Measurements from ENCODE around the gene ATXN10. TPM values are rescaled to one million over a fixed set of nuclear protein-coding genes. Genes with fewer than 3 reads are reported as not detected.
"Not testable (repeated sequence)": the region's sequence is repeated elsewhere in the genome, so short reads cannot be mapped to it uniquely, and the experiment has no call there.

Gene ATXN10
- polyA plus RNA-seq, 2 donors = 23.1 to 82.7 TPM

DNA sequence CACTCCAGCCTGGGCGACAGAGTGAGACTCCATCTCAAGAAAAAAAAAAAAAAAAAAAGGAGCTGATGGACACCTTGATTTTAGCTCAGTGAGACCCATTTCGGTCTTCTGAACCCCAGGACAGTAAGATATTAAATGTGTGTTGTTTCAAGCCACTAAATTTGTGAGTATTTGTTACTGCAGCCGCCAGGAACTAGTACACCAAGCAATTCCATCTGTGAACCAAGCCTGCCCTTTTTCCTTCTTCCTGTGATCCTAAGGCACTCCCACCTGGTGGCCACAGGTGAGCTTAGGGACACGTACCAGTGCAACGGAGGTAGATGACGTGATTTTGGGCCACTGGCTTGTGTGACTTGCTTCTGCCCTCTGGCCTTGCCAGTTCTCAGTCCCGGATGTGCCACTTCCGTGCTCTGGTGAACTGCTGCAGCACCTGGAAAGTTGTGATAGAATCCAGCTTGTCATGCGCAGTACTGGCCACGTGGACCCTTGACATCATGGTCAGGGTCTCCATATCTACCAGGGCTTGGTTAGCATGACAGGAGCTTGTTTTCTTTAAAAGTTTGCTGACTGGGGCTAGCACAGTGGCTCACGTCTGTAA is 19.6 kb upstream of the ATXN10 start:
- Histone ChIP-seq H3K4me3 (ENCODE audit: low read depth in 1 of 2, low read length in 2 of 2) (no peak overlapping the region), H3K4me1 (ENCODE audit: control insufficient read depth in 2 of 2, insufficient read depth in 2 of 2, low read length in 1 of 2) (no peaks in the 10 kb centered on the region), H3K36me3 (ENCODE audit: control insufficient read depth in 2 of 2, insufficient read depth in 2 of 2, low read length in 1 of 2) (no peaks in the 10 kb centered on the region), H3K27ac (ENCODE audit: low read depth in 2 of 2, low read length in 1 of 2) (no peak overlapping the region), H3K27me3 (ENCODE audit: control insufficient read depth in 1 of 2, insufficient read depth in 2 of 2, low read length in 2 of 2) (no peaks in the 10 kb centered on the region), H3K9me3 (ENCODE audit: control insufficient read depth in 2 of 2, insufficient read depth in 1 of 2, low read depth in 1 of 2, low read length in 1 of 2) (no peaks in the 10 kb centered on the region)
- WGBS, 2 donors = 91 to 92% methylated on average over 11 of the region's 11 CpGs

DNA sequence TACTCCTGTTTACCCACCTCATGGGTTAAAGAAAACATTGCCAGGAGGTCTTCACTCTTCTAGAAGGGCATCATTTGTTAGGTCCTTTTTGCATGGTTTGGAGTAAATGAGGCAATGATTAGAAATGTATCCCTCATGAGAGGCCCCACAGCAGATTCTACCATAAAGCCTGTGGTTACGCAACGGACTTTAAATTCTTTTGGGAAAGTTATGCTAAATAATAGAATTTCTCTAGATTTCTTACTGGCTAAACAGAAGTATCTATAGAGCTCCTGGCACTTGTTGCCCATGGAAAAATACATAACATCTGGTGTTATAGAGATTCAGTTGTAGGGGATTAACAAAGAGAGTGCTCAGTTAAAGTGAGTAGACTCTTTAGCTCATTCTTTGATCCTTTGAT is 15.1 kb upstream of the ATXN10 start:
- no peak overlapping the region for H3K4me3 ChIP-seq (ENCODE audit: low read depth in 1 of 2, low read length in 2 of 2)
- WGBS, 2 donors = 94 to 97% methylated on average over 2 of the region's 2 CpGs
- no peaks in the 10 kb centered on the region for H3K9me3 ChIP-seq (ENCODE audit: control insufficient read depth in 2 of 2, insufficient read depth in 1 of 2, low read depth in 1 of 2, low read length in 1 of 2)
- no peaks in the 10 kb centered on the region for H3K4me1 ChIP-seq (ENCODE audit: control insufficient read depth in 2 of 2, insufficient read depth in 2 of 2, low read length in 1 of 2)
- no peaks in the 10 kb centered on the region for H3K27me3 ChIP-seq (ENCODE audit: control insufficient read depth in 1 of 2, insufficient read depth in 2 of 2, low read length in 2 of 2)
- H3K36me3 ChIP-seq (ENCODE audit: control insufficient read depth in 2 of 2, insufficient read depth in 2 of 2, low read length in 1 of 2) = no peaks in the 10 kb centered on the region
- H3K27ac ChIP-seq (ENCODE audit: low read depth in 2 of 2, low read length in 1 of 2) = no peak overlapping the region

DNA sequence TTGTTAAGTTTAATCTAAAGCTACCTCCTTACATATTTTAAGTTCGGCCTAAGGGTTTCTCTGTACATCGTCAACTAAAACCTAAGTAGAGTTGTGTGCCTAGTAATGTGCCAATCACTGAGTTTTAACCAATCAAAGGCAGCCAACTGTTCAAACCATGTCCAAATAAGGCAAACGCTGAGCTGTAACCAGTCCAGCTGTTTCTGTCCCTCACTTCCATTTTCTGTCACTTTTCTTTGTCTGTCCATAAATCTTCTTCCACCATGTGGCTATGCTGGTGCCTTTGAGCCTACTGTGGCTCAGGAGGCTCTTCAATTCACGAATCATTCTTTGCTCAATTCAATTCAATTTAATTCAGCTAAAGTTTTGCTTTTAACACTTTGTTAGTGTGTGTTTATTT is 13.9 kb upstream of the ATXN10 start:
- Histone ChIP-seq H3K4me3 (ENCODE audit: low read depth in 1 of 2, low read length in 2 of 2) (no peak overlapping the region), H3K36me3 (ENCODE audit: control insufficient read depth in 2 of 2, insufficient read depth in 2 of 2, low read length in 1 of 2) (no peaks in the 10 kb centered on the region), H3K9me3 (ENCODE audit: control insufficient read depth in 2 of 2, insufficient read depth in 1 of 2, low read depth in 1 of 2, low read length in 1 of 2) (no peaks in the 10 kb centered on the region), H3K27me3 (ENCODE audit: control insufficient read depth in 1 of 2, insufficient read depth in 2 of 2, low read length in 2 of 2) (no peaks in the 10 kb centered on the region), H3K27ac (ENCODE audit: low read depth in 2 of 2, low read length in 1 of 2) (no peak overlapping the region), H3K4me1 (ENCODE audit: control insufficient read depth in 2 of 2, insufficient read depth in 2 of 2, low read length in 1 of 2) (no peaks in the 10 kb centered on the region)
- 73 to 82% methylated on average over 4 of the region's 4 CpGs for WGBS, 2 donors

DNA sequence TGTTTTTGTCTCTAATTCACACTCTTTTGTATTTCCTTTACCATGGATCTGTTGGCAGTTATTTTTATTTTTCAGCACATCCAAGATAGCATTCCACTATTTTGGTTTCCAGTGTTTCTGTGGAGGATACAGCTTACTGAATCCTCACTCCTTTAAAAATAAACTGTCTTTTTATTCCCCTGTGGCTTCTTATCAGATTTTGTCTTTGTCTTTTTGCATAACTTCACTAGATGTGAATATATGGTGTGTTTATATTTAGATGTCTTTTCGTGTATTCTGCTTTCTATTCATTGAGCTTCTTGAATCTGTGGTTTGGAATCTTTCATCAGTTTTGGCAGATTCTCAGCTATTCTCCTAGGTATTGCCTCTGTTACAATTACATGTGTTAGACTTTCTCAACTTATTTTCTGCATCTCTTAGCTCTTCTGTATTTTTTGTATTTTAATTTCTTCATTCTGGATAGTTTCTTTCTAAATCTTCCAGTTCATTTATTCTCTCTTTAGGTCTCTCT is 7.4 kb upstream of the ATXN10 start:
- Histone ChIP-seq H3K27me3 (ENCODE audit: control insufficient read depth in 1 of 2, insufficient read depth in 2 of 2, low read length in 2 of 2) (no peaks in the 10 kb centered on the region), H3K36me3 (ENCODE audit: control insufficient read depth in 2 of 2, insufficient read depth in 2 of 2, low read length in 1 of 2) (no peaks in the 10 kb centered on the region), H3K27ac (ENCODE audit: low read depth in 2 of 2, low read length in 1 of 2) (no peak overlapping the region), H3K9me3 (ENCODE audit: control insufficient read depth in 2 of 2, insufficient read depth in 1 of 2, low read depth in 1 of 2, low read length in 1 of 2) (no peaks in the 10 kb centered on the region), H3K4me1 (ENCODE audit: control insufficient read depth in 2 of 2, insufficient read depth in 2 of 2, low read length in 1 of 2) (no peaks in the 10 kb centered on the region), H3K4me3 (ENCODE audit: low read depth in 1 of 2, low read length in 2 of 2) (no peak overlapping the region)
- 45 to 55% methylated on average over 1 of the region's 1 CpG for WGBS, 2 donors

DNA sequence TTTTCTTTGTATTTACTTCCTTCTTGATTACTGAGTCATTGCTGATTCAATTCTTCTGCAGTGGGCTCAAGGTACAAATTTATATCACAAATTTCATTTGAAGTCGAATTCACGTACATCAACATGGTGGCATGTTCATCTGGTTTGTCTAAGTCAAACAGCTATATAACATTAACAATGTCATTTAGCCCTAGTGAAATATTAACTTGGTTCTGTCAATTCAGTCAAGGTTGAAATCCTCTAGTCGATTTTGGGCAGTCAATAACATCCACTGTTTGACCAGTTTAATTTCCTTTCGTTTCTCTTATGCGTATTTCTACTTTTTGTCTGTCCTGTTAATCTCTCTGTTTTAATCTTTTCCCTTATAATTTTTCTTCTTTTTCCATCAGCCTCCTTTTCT is 4.1 kb upstream of the ATXN10 start:
- H3K36me3 ChIP-seq (ENCODE audit: control insufficient read depth in 2 of 2, insufficient read depth in 2 of 2, low read length in 1 of 2) = no peaks in the 10 kb centered on the region
- 65 to 87% methylated on average over 5 of the region's 5 CpGs for WGBS, 2 donors
- peaks cover 0 to 3% of the 10 kb centered on the region in 2 donors for H3K4me1 ChIP-seq (ENCODE audit: control insufficient read depth in 2 of 2, insufficient read depth in 2 of 2, low read length in 1 of 2)
- H3K27ac ChIP-seq (ENCODE audit: low read depth in 2 of 2, low read length in 1 of 2) = no peak overlapping the region
- no peak overlapping the region for H3K4me3 ChIP-seq (ENCODE audit: low read depth in 1 of 2, low read length in 2 of 2)
- no peaks in the 10 kb centered on the region for H3K27me3 ChIP-seq (ENCODE audit: control insufficient read depth in 1 of 2, insufficient read depth in 2 of 2, low read length in 2 of 2)
- no peaks in the 10 kb centered on the region for H3K9me3 ChIP-seq (ENCODE audit: control insufficient read depth in 2 of 2, insufficient read depth in 1 of 2, low read depth in 1 of 2, low read length in 1 of 2)

DNA sequence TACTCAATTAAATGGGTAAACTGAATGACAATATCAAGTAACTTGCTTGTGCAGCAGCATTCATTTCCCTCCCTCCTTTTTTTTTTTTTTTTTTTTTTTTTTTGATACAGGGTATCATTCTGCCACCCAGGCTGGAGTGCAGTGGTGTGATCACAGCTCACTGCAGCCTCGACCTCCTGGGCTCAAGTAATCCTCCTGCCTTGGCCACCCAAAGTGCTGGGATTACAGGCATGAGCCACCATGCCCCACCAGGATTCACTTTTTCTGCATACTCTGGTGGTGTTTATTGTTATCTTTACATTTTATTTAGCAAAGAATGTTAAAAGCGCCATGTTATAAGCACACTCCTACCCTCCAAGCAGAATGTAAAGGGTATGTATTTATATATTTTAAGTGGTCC is 1.3 kb upstream of the ATXN10 start:
- H3K36me3 ChIP-seq (ENCODE audit: control insufficient read depth in 2 of 2, insufficient read depth in 2 of 2, low read length in 1 of 2); H3K27ac ChIP-seq (ENCODE audit: low read depth in 2 of 2, low read length in 1 of 2); H3K4me3 ChIP-seq (ENCODE audit: low read depth in 1 of 2, low read length in 2 of 2): not testable (repeated sequence)

DNA sequence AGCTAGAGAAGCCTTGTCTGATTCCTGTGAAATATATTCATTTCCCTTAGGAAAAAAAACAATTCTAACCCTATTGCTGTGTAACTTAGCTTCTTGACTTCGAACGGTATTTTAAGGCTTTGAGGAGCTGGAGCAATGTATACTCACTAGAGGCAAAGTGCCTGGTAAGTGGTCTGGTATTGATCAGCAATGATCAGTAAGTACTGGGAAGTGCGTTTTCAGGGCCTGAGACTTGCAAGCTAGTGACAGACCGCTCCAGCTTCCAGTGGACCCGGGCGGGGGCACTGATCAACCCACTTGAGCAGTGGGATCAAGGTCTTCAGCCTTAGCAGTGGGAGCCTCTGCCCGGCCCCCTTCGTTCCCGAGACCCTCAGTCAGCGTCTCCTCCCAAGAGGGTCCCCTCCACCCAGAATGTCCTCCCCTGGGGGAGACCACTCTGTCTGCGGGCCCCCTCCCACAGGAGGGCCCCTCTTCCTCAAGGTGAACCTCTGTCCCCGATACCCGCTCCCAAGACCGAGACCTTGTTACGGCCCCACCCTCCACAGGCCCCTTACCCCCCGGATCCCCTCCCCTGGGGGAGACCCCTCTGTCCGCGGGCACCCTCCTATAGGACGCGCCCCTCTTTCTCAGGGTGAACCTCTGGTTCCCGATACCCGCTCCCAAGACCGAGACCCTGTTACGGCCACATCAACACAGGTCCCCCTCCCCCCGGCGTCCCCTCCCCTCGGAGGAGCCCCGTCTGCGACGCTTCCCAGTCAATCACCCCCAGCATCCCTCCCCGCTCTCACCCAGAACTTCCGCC is 452 bp upstream of the ATXN10 start:
- no peaks in the 10 kb centered on the region for H3K36me3 ChIP-seq (ENCODE audit: control insufficient read depth in 2 of 2, insufficient read depth in 2 of 2, low read length in 1 of 2)
- no peaks in the 10 kb centered on the region for H3K27me3 ChIP-seq (ENCODE audit: control insufficient read depth in 1 of 2, insufficient read depth in 2 of 2, low read length in 2 of 2)
- peak overlapping the region; percentile 61 to 81 for H3K27ac ChIP-seq (ENCODE audit: low read depth in 2 of 2, low read length in 1 of 2)
- 11 to 13% methylated on average over 32 of the region's 32 CpGs for WGBS, 2 donors
- no peaks in the 10 kb centered on the region for H3K9me3 ChIP-seq (ENCODE audit: control insufficient read depth in 2 of 2, insufficient read depth in 1 of 2, low read depth in 1 of 2, low read length in 1 of 2)
- peak overlapping the region; percentile 79 to 90 for H3K4me3 ChIP-seq (ENCODE audit: low read depth in 1 of 2, low read length in 2 of 2)
- peaks cover 0 to 6% of the 10 kb centered on the region in 2 donors for H3K4me1 ChIP-seq (ENCODE audit: control insufficient read depth in 2 of 2, insufficient read depth in 2 of 2, low read length in 1 of 2)

More for the DNA sequence above, 1.3 kb upstream of the ATXN10 start:
- H3K9me3 ChIP-seq (ENCODE audit: control insufficient read depth in 2 of 2, insufficient read depth in 1 of 2, low read depth in 1 of 2, low read length in 1 of 2); H3K27me3 ChIP-seq (ENCODE audit: control insufficient read depth in 1 of 2, insufficient read depth in 2 of 2, low read length in 2 of 2); H3K4me1 ChIP-seq (ENCODE audit: control insufficient read depth in 2 of 2, insufficient read depth in 2 of 2, low read length in 1 of 2): not testable (repeated sequence)
- 75 to 81% methylated on average over 2 of the region's 2 CpGs for WGBS, 2 donors

DNA sequence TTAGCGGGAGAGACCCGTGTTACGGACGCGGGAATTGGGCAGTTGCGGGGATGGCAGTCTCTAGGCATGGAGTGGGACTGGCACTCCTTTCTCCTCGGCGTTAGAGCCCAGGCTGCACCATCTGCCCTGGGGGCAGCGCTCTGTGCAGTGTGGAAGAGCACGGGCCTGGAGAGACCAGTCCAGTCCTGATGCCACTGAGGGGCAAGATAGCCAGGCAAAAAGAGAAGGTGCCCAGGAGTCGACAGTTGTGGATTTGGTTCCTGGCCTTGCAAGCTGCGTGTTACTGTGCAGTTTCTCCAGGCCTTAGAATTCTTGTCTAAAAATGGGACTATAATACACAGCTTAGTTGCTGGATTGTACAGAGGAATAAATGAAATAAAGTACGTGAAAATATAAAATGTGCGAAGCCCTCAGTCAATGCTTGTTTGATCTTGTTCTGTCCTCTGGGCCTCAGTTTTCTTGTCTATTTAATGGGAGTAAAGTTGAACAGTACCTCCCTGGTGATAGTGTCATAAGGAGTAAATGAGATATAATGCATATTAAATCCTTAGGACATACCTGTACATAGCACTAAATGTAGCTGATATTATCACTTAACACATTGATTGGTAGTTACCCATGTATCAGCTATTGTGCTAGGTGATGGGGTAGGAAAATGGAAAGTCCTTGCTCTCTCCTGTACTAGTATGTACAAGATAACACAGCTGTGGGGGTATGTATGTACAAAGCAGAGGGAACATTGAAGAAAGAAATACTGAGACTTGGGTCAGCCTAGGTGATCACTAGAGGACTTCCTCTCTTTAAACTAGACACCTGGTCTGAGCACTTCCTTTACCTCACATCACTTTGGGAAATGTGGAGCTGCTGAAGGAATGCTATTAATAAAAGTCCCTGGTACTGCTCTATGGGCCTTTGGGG is 1.2 kb downstream of the ATXN10 start:
- H3K27me3 ChIP-seq (ENCODE audit: control insufficient read depth in 1 of 2, insufficient read depth in 2 of 2, low read length in 2 of 2) = no peaks in the 10 kb centered on the region
- 17 to 20% methylated on average over 12 to 14 of the region's 14 CpGs for WGBS, 2 donors
- peak overlapping the region; percentile 79 to 90 for H3K4me3 ChIP-seq (ENCODE audit: low read depth in 1 of 2, low read length in 2 of 2)
- peaks cover 0 to 6% of the 10 kb centered on the region in 2 donors for H3K4me1 ChIP-seq (ENCODE audit: control insufficient read depth in 2 of 2, insufficient read depth in 2 of 2, low read length in 1 of 2)
- H3K27ac ChIP-seq (ENCODE audit: low read depth in 2 of 2, low read length in 1 of 2) = peak overlapping the region; percentile 61 to 81
- H3K9me3 ChIP-seq (ENCODE audit: control insufficient read depth in 2 of 2, insufficient read depth in 1 of 2, low read depth in 1 of 2, low read length in 1 of 2) = no peaks in the 10 kb centered on the region
- H3K36me3 ChIP-seq (ENCODE audit: control insufficient read depth in 2 of 2, insufficient read depth in 2 of 2, low read length in 1 of 2) = no peaks in the 10 kb centered on the region

DNA sequence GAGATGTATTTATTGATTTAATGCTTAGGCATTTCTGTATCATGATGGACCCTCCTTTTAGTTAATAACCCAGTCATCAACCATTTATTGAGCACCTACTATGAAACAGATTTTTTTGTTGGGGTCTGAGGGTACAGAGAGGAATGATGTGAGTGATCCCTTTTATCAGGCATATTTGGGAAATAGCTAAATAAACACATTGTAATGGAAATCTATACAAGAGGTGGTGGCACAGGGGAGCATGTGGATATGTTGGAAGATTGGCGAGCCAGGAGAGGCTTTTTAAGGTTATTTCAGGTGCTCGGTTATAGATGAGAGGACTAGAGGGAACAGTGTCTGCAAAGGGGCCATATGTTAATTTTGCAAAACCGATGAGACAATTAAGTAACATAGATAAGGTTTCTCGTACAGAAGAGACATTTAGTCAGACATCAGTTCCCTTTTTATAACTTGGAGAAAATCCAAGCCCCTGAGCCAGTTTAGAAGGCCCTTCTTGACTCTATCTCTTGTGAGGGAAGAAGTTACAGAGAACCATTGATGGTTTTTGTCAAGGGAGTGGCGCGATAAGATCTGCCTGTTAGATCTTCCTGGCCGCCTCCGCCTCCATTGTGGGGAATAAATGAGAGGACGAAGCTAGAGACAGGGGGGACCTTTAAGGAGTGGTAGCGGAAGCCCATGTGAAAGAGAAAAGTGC is 2.0 kb downstream of the ATXN10 start:
- Histone ChIP-seq H3K4me3 (ENCODE audit: low read depth in 1 of 2, low read length in 2 of 2) (no peak overlapping the region), H3K27ac (ENCODE audit: low read depth in 2 of 2, low read length in 1 of 2) (no peak overlapping the region), H3K9me3 (ENCODE audit: control insufficient read depth in 2 of 2, insufficient read depth in 1 of 2, low read depth in 1 of 2, low read length in 1 of 2) (no peaks in the 10 kb centered on the region), H3K4me1 (ENCODE audit: control insufficient read depth in 2 of 2, insufficient read depth in 2 of 2, low read length in 1 of 2) (peaks cover 0 to 6% of the 10 kb centered on the region in 2 donors), H3K27me3 (ENCODE audit: control insufficient read depth in 1 of 2, insufficient read depth in 2 of 2, low read length in 2 of 2) (no peaks in the 10 kb centered on the region), H3K36me3 (ENCODE audit: control insufficient read depth in 2 of 2, insufficient read depth in 2 of 2, low read length in 1 of 2) (no peaks in the 10 kb centered on the region)
- 84 to 87% methylated on average over 10 of the region's 10 CpGs for WGBS, 2 donors

Data from esophagus (tissue), 2 donors.